Measurements from ENCODE around the gene ITPR2.

GRCh38 chr12:26668847-26669246, 164.1 kb downstream of the ITPR2 start:
- no peak for TF ChIP-seq POLR2A (IDR thresholded peaks at IDR 0.05)
- TF ChIP-seq CTCF (IDR thresholded peaks at IDR 0.05): no peak
